ENCODE results near the gene RERE.

DNA sequence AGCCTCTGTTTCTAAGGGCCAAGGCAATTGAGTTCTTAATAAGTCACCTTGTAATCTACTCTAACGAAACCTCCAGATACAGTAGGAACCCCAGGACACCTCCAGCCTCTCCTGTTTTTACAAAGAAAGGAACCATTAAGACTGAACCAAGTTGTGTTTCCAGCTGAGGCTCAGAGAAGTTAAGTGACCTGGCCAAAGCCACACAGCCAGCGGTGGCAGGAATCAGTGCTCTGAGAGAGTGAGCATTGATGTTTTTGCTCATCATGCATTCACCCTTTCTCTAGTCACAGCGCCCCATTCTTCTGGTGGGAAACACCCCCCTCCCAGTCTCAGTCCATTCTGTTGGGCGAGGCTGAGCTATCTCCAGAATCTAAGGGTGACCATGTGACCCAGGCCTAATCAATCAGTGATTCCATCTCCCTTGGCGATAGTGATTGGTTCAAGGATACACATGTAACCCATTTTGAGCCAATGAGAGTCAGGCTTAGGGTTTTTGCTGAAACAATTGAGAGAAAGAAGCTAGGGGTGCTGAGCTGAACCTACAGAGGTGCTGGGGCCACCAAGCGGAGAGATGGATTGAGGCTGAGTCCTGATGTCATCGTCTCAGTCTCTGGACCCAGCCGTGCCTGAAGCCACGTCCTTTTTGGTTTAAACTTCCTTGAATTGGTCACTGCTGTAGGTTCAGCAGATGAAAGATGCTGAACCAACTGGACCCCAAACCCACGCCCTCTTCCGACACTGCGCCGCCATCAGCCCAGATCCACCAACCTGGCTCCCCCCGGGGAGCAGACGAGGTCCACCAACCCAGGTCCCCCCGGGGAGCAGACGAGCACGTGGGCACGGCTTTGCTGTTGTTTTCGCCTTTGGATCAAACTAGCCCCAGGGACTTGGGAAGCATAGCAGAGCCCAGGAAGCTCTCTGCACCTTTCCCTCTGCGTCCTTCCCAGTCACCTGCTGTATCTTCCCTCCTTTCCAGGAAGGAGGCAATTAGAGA is 28.0 kb upstream of the RERE start:
- TF ChIP-seq EZH2 (IDR thresholded peaks at IDR 0.05): no peak
- TF ChIP-seq POLR2AphosphoS5 (IDR thresholded peaks at IDR 0.05; ENCODE audit: borderline replicate concordance, low read depth, low read length): no peak
- TF ChIP-seq FOXP2 (optimal IDR thresholded peaks at IDR 0.05; ENCODE audit: control extremely low read depth, extremely low read length, insufficient read depth): no peak

Measured in SK-N-MC (cell line).